PFSK-1 (cell line): ENCODE data around the gene TUBE1.

Experiments
- FOXP2 ChIP-seq: optimal IDR thresholded peaks from 2 replicates; pipeline ENCODE3; 2011; ENCODE audit warnings: borderline replicate concordance, control low read depth, inconsistent platforms; ENCODE audit not compliant: insufficient read depth; ENCODE audit errors: extremely low read length, extremely low read depth
- POLR2AphosphoS5 ChIP-seq: IDR thresholded peaks from 2 replicates; pipeline ENCODE4 v1.6.1; 2012; ENCODE audit warnings: low read depth, mild to moderate bottlenecking, control low read depth, low read length, moderate library complexity
- SIN3A ChIP-seq: IDR thresholded peaks from 2 replicates; pipeline ENCODE4 v1.6.1; 2012; ENCODE audit warnings: mild to moderate bottlenecking, low read length, moderate library complexity, borderline replicate concordance; ENCODE audit not compliant: insufficient read depth
- TAF1 ChIP-seq: IDR thresholded peaks from 2 replicates; pipeline ENCODE4 v1.6.1; 2012; ENCODE audit warnings: low read length, control low read depth, borderline replicate concordance; ENCODE audit not compliant: insufficient read depth
- TF ChIP-seq, protein P1 (sequence below), 2 experiments: IDR thresholded peaks; 2 replicates each; pipeline versions ENCODE4 v1.6.1 to v1.8.0; 2011 to 2012; ENCODE audit warnings: low read depth in 2 of 2, low read length in 2 of 2, control low read depth in 1 of 2, inconsistent platforms in 1 of 2, mild to moderate bottlenecking in 1 of 2, moderate library complexity in 1 of 2; ENCODE audit not compliant: insufficient read depth in 1 of 2

The TUBE1 gene

GRCh38 chr6:112114577-112115223 lies 27.4 kb upstream of the TUBE1 start:
- TF ChIP-seq FOXP2, result no peak
- TF ChIP-seq POLR2AphosphoS5, result no peak
- TF ChIP-seq, protein P1, sequence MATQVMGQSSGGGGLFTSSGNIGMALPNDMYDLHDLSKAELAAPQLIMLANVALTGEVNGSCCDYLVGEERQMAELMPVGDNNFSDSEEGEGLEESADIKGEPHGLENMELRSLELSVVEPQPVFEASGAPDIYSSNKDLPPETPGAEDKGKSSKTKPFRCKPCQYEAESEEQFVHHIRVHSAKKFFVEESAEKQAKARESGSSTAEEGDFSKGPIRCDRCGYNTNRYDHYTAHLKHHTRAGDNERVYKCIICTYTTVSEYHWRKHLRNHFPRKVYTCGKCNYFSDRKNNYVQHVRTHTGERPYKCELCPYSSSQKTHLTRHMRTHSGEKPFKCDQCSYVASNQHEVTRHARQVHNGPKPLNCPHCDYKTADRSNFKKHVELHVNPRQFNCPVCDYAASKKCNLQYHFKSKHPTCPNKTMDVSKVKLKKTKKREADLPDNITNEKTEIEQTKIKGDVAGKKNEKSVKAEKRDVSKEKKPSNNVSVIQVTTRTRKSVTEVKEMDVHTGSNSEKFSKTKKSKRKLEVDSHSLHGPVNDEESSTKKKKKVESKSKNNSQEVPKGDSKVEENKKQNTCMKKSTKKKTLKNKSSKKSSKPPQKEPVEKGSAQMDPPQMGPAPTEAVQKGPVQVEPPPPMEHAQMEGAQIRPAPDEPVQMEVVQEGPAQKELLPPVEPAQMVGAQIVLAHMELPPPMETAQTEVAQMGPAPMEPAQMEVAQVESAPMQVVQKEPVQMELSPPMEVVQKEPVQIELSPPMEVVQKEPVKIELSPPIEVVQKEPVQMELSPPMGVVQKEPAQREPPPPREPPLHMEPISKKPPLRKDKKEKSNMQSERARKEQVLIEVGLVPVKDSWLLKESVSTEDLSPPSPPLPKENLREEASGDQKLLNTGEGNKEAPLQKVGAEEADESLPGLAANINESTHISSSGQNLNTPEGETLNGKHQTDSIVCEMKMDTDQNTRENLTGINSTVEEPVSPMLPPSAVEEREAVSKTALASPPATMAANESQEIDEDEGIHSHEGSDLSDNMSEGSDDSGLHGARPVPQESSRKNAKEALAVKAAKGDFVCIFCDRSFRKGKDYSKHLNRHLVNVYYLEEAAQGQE (IDR thresholded peaks at IDR 0.05; ENCODE audit: insufficient read depth in 1 of 2, low read depth in 2 of 2, low read length in 2 of 2), result no peak
- TF ChIP-seq SIN3A, result no peak
- TF ChIP-seq TAF1, result no peak

DNA sequence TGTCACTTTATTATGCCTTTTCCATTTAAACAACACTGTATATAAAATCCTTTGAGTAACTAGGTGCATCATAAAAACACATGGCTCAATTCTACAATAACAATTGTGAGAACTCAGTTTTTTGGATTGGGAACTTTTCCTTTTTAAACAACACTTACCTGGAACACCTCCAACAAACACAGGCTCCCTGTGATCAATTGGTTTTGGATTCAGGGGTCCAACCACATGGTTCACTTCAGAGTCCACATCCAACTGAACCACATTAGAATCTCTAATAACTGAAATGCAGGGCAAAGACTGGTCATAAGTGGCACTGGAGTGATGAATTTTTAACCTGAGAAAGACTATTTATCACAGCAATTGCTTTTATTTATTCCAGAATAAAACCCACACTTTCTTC lies 26.6 kb upstream of the TUBE1 start:
- TF ChIP-seq, protein P1 (IDR thresholded peaks at IDR 0.05; ENCODE audit: insufficient read depth in 1 of 2, low read depth in 2 of 2, low read length in 2 of 2), result no peak
- TF ChIP-seq SIN3A, result no peak
- no peak for TF ChIP-seq TAF1
- no peak for TF ChIP-seq POLR2AphosphoS5
- no peak for TF ChIP-seq FOXP2

- TF ChIP-seq SIN3A (no peak), POLR2AphosphoS5 (no peak), TAF1 (no peak), FOXP2 (no peak)
- TF ChIP-seq, protein P1 (IDR thresholded peaks at IDR 0.05; ENCODE audit: insufficient read depth in 1 of 2, low read depth in 2 of 2, low read length in 2 of 2), result no peak
Observed at GRCh38 chr6:112113431-112113830, 26.1 kb upstream of the TUBE1 start.

GRCh38 chr6:112109262-112109661 lies 22.0 kb upstream of the TUBE1 start:
- TF ChIP-seq FOXP2, result no peak
- no peak for TF ChIP-seq POLR2AphosphoS5
- TF ChIP-seq, protein P1 (IDR thresholded peaks at IDR 0.05; ENCODE audit: insufficient read depth in 1 of 2, low read depth in 2 of 2, low read length in 2 of 2), result no peak
- TF ChIP-seq SIN3A, result no peak
- no peak for TF ChIP-seq TAF1

GRCh38 chr6:112106562-112106961 lies 19.3 kb upstream of the TUBE1 start:
- no peak for TF ChIP-seq POLR2AphosphoS5
- TF ChIP-seq, protein P1 (IDR thresholded peaks at IDR 0.05; ENCODE audit: insufficient read depth in 1 of 2, low read depth in 2 of 2, low read length in 2 of 2), result no peak
- no peak for TF ChIP-seq TAF1
- no peak for TF ChIP-seq SIN3A
- TF ChIP-seq FOXP2, result no peak
